Measurements from ENCODE around the gene OAF. TPM values are rescaled to one million over a fixed set of nuclear protein-coding genes. Genes with fewer than 3 reads are reported as not detected.

OAF gene
- total and polyA plus RNA-seq, 2 experiments from 2014 or later: 1.1 to 3.0 TPM

DNA sequence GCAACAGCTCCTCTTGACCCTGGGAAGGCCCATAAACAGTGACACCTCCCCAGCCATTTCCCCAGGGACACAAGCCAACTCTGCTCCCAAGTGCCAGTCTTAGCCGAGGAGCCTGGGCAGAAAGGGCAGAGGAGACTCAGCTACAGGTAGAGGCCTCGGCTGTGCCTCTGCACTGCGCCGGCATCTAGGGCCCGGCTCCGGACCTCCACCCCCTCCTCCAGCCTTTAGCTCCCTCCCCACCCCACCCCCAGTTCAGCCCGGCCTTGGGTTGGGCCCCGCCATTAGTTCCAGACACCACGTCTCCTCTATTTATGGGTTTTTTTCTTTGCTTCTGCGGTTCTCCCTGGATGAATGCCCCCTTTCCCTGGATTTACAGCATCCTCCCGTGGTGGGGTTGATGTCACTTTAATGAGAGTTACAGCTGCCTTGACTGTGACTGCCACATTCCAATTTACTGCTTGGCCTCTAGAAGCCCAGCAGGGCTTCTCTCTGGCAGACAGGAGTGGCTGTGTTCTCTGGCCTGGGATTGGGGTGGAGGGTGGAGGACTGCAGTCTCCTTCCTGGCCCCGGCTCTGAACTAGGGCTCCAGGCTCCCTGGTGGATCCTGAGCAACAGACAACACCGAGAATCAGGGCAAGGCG is 13.5 kb upstream of the OAF start:
- H2AFZ ChIP-seq: peak overlapping the region; percentile 66
- Mint-ChIP-seq H3K27me3 (ENCODE audit: insufficient read depth, low read depth, poor library complexity) (peaks cover 58% of the 10 kb centered on the region), H3K9me3 (no peaks in the 10 kb centered on the region), H3K4me1 (peaks cover 48% of the 10 kb centered on the region), H3K4me3 (peak overlapping the region; percentile 50), H3K36me3 (ENCODE audit: low read depth) (no peaks in the 10 kb centered on the region), H3K27ac (no peak overlapping the region)
- peaks cover 63% of the 10 kb centered on the region for H3K27me3 ChIP-seq (ENCODE audit: insufficient read depth)
- no peaks in the 10 kb centered on the region for H3F3A ChIP-seq (replicated peaks; ENCODE audit: low read depth)
- H3K4me2 ChIP-seq: peak overlapping the region; percentile 67
- TF ChIP-seq ZNF114 (CRISPR knock-in tag; IDR thresholded peaks at IDR 0.05) (no peak), CREB1 (CRISPR knock-in tag; IDR thresholded peaks at IDR 0.05; ENCODE audit: low read depth) (no peak), EZH2phosphoT487 (IDR thresholded peaks at IDR 0.05; ENCODE audit: unreplicated experiment) (no peak), ZNF331 (CRISPR knock-in tag; IDR thresholded peaks at IDR 0.05; ENCODE audit: low read depth) (no peak), JUNB (IDR thresholded peaks at IDR 0.05; ENCODE audit: unreplicated experiment) (no peak), EZH2 (IDR thresholded peaks at IDR 0.05; ENCODE audit: low read depth, unreplicated experiment) (no peak), NANOG (IDR thresholded peaks at IDR 0.05; ENCODE audit: borderline replicate concordance) (no peak), STAT1 (IDR thresholded peaks at IDR 0.05; ENCODE audit: unreplicated experiment) (no peak), POLR2AphosphoS5 (IDR thresholded peaks at IDR 0.05; ENCODE audit: low read depth) (no peak), ETS1 (IDR thresholded peaks at IDR 0.05) (no peak), REST (IDR thresholded peaks at IDR 0.05; ENCODE audit: unreplicated experiment) (no peak)
- TF ChIP-seq, protein P1, sequence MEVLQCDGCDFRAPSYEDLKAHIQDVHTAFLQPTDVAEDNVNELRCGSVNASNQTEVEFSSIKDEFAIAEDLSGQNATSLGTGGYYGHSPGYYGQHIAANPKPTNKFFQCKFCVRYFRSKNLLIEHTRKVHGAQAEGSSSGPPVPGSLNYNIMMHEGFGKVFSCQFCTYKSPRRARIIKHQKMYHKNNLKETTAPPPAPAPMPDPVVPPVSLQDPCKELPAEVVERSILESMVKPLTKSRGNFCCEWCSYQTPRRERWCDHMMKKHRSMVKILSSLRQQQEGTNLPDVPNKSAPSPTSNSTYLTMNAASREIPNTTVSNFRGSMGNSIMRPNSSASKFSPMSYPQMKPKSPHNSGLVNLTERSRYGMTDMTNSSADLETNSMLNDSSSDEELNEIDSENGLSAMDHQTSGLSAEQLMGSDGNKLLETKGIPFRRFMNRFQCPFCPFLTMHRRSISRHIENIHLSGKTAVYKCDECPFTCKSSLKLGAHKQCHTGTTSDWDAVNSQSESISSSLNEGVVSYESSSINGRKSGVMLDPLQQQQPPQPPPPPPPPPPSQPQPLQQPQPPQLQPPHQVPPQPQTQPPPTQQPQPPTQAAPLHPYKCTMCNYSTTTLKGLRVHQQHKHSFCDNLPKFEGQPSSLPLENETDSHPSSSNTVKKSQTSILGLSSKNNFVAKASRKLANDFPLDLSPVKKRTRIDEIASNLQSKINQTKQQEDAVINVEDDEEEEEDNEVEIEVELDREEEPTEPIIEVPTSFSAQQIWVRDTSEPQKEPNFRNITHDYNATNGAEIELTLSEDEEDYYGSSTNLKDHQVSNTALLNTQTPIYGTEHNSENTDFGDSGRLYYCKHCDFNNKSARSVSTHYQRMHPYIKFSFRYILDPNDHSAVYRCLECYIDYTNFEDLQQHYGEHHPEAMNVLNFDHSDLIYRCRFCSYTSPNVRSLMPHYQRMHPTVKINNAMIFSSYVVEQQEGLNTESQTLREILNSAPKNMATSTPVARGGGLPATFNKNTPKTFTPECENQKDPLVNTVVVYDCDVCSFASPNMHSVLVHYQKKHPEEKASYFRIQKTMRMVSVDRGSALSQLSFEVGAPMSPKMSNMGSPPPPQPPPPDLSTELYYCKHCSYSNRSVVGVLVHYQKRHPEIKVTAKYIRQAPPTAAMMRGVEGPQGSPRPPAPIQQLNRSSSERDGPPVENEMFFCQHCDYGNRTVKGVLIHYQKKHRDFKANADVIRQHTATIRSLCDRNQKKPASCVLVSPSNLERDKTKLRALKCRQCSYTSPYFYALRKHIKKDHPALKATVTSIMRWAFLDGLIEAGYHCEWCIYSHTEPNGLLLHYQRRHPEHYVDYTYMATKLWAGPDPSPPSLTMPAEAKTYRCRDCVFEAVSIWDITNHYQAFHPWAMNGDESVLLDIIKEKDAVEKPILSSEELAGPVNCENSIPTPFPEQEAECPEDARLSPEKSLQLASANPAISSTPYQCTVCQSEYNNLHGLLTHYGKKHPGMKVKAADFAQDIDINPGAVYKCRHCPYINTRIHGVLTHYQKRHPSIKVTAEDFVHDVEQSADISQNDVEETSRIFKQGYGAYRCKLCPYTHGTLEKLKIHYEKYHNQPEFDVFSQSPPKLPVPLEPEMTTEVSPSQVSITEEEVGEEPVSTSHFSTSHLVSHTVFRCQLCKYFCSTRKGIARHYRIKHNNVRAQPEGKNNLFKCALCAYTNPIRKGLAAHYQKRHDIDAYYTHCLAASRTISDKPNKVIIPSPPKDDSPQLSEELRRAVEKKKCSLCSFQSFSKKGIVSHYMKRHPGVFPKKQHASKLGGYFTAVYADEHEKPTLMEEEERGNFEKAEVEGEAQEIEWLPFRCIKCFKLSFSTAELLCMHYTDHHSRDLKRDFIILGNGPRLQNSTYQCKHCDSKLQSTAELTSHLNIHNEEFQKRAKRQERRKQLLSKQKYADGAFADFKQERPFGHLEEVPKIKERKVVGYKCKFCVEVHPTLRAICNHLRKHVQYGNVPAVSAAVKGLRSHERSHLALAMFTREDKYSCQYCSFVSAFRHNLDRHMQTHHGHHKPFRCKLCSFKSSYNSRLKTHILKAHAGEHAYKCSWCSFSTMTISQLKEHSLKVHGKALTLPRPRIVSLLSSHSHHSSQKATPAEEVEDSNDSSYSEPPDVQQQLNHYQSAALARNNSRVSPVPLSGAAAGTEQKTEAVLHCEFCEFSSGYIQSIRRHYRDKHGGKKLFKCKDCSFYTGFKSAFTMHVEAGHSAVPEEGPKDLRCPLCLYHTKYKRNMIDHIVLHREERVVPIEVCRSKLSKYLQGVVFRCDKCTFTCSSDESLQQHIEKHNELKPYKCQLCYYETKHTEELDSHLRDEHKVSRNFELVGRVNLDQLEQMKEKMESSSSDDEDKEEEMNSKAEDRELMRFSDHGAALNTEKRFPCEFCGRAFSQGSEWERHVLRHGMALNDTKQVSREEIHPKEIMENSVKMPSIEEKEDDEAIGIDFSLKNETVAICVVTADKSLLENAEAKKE (CRISPR knock-in tag; IDR thresholded peaks at IDR 0.05): no peak
- TF ChIP-seq, protein P2, sequence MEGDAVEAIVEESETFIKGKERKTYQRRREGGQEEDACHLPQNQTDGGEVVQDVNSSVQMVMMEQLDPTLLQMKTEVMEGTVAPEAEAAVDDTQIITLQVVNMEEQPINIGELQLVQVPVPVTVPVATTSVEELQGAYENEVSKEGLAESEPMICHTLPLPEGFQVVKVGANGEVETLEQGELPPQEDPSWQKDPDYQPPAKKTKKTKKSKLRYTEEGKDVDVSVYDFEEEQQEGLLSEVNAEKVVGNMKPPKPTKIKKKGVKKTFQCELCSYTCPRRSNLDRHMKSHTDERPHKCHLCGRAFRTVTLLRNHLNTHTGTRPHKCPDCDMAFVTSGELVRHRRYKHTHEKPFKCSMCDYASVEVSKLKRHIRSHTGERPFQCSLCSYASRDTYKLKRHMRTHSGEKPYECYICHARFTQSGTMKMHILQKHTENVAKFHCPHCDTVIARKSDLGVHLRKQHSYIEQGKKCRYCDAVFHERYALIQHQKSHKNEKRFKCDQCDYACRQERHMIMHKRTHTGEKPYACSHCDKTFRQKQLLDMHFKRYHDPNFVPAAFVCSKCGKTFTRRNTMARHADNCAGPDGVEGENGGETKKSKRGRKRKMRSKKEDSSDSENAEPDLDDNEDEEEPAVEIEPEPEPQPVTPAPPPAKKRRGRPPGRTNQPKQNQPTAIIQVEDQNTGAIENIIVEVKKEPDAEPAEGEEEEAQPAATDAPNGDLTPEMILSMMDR (conservative IDR thresholded peaks at IDR 0.05; ENCODE audit: low read depth in 2 of 2): no peak
- peak overlapping the region; percentile 35; the same call in 1 of the 2 replicates for H3K4me3 ChIP-seq
- no peaks in the 10 kb centered on the region for H3K79me2 ChIP-seq (replicated peaks; ENCODE audit: insufficient read depth)
- ATAC-seq (peak; percentile 73), DNase-seq (ENCODE audit: low spot score) (peak; percentile 55)
- no peak overlapping the region for H3K27ac ChIP-seq (ENCODE audit: low read depth)
- H3K36me3 ChIP-seq (ENCODE audit: insufficient read depth): no peaks in the 10 kb centered on the region
- H3K9me2 ChIP-seq (ENCODE audit: insufficient read depth): no peaks in the 10 kb centered on the region
- peaks cover 32% of the 10 kb centered on the region for H3K4me1 ChIP-seq (ENCODE audit: insufficient read depth)
- no peaks in the 10 kb centered on the region for H4K20me1 ChIP-seq (replicated peaks; ENCODE audit: insufficient read depth)

All from GM23338 (cell line).